HG02970 (cell line): ENCODE results near the gene LST1.
A peak's percentile ranks its signal among the peaks of the same experiment; 100 is the strongest.
"Not testable (repeated sequence)": the region's sequence is repeated elsewhere in the genome, so short reads cannot be mapped to it uniquely, and the experiment has no call there.

Experiments
- ATAC-seq: cut with Tn5 transposase; IDR thresholded peaks from one replicate; pipeline ENCODE4 v1.9.1; 2021; ENCODE audit warnings: mild to moderate bottlenecking, moderate library complexity, moderate number of reproducible peaks; ENCODE audit not compliant: unreplicated experiment, low FRiP score

Gene LST1

DNA sequence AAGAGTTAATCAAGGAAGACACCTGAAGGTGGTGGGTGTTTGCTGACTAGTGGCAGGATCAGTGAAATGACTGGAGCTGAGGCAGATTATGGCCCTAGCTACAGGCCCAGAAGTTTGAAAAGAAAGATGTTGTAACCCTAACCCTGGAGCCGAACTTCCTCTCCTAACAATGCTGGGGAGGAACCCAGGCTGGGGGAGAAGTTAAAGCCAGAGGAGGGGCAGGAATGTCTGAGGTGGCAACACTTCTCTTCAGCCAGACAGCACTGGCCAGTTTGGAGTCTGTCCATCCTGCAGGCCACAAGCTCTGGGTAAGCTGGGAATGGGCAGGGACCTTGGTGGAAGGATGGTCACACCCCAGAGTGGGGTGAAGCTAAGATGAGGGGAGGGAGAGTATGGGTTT lies at the start of gene LST1:
TSS of gene LST1 (plus strand) at position 270 of the 400 bp plus-strand sequence. CDS start 1,023 bp downstream, outside the sequence.
- ATAC-seq, result no peak

DNA sequence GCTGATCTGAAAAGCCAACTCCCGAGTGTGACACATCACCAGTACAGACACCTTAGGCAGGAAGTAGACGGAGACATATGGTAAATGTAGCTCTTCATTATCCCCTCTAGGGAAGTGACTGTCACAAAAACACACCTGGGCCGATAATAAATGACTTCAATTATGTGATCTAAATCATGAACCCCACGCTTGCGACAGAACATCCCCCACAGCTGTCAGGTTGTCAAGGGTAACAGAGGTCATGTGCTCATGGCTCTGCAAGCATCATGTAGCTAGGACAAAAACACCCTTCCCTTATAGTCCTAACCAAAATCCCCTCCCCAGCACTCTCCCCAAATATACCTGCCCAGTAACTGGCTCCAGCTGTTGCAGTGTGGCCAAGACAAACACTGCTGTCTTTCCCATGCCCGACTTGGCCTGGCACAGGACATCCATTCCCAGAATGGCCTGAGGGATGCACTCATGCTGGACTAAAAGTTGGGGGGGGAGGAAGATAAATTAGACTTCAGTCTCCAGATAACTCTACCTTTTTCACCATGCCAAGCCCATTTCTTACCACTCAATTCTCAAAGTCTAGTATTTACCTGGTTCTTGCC lies 47.2 kb upstream of the LST1 start:
- no peak for ATAC-seq

DNA sequence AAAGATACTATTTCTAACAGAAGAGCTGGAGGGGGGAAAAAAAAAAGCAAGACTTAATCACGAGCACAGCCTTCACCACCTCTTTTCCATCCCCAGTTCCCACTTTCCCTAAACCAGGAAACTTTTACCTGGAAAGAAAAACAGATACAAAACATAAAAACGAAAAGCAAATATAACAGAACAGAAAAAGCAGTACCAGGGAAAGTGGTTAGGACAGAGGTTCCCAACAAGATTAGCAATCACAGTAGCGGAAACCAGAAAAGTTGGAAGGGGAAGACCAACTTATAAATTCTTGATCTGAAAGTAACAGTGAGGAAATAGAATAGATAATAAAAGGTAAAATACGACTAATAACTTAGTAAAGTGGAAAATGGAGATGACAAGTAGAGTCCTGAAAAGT lies 45.4 kb upstream of the LST1 start:
- no peak for ATAC-seq

DNA sequence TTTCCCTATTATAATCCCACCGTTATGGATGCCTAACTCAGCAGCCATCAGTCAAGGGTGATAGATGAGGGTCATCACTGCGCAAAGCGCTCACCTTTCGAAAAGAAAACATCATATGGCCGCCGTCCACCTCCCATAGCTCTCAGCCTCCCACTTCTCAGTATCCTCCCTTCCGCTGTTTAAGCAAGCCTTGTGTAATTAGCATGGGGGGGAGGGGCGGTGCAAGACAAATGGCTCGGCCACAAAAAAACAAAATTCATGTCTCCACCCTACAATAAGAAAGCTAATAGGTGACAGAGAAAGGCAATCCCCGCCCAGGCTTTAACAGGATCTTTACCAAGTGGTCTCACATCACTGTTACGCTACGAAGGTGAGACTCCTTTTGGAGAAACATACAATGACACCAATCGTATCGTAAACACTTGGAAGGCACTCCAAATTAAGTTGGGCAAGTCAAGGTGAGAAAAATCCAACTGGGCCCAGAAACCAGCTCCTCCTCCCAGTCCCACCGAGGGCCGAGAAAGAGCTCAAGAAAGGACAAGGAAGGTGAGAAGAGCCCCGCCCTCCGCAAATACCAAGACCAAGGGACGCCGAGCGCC lies 44.9 kb upstream of the LST1 start:
- no peak for ATAC-seq

DNA sequence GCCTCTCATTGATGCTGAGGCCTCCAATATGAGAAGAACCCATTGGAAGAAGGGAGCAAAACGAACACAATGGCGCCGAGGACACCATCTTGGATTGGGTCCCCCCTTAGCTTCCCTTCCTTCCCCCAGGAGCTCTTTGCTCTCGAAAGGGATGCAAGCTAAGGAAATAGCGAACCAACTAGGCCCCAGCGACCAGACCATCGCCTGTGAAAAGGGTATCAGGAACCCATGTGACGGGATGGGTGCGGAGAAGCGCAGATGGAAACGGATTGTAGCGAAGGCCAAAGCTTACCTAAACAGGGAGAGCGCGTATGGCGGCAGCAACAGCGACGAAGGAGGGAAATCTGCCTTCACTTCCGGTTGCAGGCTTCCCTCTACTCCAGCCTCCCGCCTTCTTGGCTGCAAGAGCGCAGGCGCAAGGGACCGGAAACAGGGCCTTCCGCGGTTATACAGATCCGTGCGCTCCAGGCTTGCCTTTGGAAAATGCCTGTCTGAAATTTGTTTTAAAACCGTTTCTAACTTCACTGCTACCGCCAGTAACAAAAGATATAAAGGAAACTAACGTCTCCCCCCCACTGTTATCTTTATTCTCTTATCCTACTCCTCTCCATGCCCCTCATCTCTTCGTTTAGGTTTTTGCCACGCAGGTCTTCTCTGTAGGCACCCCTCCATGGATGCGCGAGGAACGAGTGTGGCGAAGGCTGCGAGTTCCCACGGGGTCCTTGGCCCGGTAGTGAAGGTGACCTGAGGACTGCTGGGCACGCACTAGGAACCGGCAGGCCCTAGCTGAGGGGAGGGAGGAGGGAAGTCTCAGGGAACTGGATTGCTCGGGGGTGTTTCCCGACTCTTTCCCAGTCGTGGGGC lies 44.2 kb upstream of the LST1 start, which contains the start of gene DDX39B:
TSS of gene DDX39B (minus strand) at position 346 of the 864 bp plus-strand sequence. CDS start 1,471 bp downstream, outside the sequence.
- ATAC-seq, result peak; percentile 49

DNA sequence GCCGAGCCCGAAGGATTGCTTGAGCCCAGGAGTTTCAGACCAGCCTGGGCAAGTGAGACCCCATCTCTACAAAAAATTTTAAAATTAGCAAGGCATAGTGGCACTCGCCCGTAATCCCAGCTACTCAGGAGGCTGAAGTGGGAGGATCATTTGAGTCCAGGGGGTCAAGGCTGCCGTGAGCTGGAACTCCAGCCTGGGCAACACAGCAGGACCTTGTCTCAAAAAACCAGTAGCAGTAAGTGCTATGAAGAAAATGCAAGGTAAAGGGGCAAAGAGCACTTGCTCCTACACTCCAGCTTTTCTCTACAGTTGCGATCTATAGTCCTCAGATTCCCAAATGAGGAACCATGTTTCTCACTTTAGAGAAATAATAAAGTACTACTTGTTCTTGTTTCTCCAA lies 42.4 kb upstream of the LST1 start:
- ATAC-seq, result no peak

DNA sequence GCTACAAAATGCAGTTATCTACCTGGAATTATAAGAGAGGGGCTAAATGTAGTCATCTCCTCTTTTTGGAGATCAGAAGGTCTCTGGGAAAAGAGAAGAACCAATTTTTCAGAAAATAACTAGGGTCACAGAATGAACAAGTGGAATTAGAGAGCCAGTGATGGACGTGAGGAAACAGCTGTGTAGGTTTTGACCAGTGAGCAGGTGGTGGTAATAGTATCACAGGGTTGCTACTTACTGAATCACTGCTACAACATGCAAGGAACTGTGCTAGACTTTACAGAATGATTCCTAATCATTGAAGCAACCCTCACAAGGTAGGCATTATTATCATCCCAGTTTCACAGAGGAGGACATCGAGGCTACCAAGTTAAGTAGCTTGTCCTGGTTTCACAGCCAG lies 41.4 kb upstream of the LST1 start:
- no peak for ATAC-seq

DNA sequence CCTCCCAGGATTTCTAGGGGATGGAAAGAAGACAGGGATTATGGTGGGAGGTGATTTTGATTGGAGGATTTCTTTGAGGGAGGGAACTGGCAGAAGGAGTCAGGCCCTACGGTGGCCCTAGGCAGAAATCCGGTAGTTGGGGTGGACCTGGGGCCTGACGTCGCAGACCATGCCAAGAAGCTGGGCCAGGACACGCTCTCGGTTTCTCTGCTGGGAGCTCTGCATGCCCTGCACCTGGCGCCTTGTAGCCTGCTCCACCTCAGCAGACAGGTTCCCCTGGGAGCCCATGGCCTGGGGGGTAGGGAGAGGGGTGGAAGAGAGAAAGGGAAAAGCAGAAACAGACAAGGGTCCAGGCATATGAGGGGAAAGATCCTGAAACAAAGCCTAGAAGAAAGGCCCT lies 40.8 kb upstream of the LST1 start:
- no peak for ATAC-seq

DNA sequence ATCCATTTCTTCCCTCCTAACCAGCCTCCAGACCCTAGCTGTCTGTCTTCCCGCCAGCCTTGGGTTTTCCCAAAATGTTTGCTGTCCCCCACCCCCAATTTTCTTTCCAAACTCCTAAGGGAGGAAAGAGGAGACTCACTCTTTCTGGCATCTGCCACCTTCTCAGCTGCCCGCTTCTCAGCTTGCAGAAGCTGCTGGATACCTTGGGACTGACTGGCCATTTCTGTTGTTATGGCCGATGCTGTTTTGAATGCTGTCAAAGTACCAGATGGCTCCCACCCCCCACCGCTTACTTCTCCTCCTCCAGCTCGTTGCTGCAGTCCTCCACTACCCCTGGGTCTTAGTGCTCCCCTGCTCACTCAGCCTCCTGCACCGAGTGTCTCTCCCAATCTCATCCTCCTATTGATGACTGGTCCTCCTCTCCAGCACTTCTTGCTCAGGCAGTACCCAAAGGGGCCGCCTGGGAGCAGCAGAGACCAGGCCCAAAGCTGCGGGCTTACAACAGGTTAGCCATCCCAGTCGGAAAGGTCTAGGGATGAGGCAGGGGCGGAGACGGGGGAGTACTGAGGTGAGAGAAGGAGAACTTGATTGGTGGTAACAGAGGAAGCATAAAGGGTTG lies 39.6 kb upstream of the LST1 start, which contains the start of gene ATP6V1G2:
TSS of gene ATP6V1G2 (minus strand) at position 270 of the 619 bp plus-strand sequence. CDS start at position 221, 49 bp downstream.
- ATAC-seq, result peak; percentile 56

DNA sequence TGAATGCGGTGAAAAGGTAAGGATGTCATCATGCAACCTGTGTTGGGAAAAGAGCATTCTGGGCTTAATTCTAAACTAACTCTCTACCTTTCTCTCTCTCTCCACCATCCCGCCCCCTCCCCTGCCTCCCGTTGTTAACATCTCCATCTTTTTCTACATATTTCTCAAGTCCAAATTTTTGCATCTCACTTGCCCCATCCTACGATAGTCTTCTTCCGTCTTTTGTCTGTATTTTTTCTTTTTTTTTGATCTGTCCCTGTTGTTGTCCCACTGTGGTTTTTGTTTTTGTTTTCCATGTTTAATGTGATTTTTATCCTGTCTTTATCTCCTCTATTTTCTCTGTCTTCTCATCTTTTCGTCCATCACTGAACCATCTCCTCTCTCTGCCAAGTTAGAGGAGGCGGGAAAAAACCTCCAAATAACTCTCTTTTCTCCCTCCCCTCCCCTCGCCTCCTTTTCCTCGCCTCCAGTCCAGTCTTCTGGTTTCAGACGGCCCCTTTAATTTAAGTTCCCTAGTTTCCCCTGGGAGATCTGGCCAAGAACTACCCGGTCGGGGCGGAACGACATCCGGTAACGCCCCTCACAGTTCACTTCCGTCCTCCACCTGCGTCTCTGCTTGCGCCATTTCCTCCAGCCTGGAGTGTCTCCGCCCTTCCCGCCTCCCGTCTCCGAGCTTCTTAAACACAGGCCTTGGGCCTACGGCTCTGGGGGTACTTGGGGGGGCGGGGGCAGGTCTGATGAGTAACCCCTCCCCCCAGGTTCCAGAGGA lies 38.9 kb upstream of the LST1 start, which contains the start of gene NFKBIL1:
TSS of gene NFKBIL1 (plus strand) at position 651 of the 769 bp plus-strand sequence. CDS start at position 738, 87 bp downstream.
- ATAC-seq, result peak; percentile 68

DNA sequence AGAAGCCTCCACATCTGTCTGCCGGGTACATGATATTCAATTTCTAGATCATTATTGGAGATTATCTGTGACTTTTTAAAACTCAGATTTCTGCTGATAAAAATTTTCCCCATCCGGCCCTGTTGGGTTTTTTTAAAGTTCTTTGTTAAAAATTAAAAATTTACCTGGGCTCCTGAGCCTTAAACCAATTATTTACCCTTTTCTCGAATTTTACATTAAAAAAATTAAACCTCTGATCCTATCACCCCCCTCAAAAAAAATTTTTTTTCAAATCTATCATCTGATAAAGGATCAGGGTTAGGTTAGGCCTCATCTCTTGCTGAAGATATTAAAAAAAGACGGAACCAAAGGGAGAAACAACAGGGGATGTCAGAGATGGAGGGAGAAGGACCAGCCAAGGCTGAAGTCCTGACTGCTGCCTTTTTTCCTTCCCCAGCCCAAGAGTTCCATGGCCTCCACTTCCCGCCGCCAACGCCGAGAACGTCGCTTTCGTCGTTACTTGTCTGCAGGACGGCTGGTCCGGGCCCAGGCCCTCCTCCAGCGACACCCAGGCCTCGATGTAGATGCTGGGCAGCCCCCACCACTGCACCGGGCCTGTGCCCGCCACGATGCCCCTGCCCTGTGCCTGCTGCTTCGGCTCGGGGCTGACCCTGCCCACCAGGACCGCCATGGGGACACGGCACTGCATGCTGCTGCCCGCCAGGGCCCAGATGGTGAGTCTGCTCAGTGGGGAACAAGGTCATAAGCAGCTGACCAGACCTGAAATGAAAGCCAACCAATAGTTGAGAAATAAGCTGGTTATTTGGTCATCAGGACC lies 38.1 kb upstream of the LST1 start:
- ATAC-seq, result no peak

DNA sequence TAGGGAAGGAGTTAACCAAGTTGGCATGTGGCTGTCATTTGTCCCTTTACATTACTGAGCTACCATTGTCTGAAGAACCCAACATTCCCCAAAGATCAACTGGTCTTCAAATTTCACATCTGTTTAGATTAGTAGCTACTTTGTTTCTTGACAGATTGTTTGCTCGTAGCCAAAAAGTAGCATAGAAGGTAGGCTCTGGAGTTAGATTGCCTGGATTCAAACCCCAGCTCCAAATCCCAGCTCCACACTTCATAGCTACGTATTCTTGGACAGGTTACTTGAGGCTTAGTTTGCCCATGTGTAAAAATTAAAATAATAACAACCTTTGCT lies 37.6 kb upstream of the LST1 start:
- no peak for ATAC-seq

DNA sequence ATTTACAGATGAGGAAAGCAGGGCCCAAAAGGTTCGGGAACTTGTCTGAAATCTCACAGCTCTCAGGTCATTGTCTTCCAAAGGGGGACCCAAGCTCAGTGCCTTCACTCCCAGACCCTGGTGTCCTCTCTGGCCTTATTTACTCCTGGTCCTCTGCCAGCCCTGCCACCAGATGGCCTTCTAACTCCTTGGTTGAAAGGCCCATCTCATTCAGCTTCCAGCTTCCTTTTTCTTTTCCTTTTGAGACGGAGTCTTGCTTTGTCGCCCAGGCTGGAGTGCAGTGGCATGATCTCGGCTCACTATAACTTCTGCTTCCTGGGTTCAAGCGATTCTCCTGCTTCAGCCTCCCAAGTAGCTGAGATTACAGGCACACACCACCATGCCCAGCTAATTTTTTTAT lies 34.7 kb upstream of the LST1 start:
- ATAC-seq, result not testable (repeated sequence)

DNA sequence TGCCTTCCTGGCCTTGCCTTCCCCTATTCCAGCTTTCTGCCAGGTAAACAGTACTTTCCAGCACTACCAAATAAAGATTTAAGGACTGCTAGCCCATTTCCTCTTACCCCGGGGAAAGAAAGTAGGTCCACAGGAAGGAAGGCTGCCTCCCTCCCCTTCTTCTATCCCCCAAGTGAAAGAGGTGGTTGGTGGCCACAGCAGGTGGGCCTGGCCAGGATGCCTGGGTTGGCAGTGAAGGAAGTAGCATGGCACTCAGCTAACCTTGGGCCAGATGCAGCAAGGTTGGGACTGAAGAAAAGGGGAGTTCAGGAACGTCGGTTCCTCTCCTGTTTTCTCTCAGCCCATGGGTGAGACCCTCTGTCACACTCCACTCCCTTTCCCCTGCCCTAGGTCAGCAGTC lies 29.8 kb upstream of the LST1 start:
- ATAC-seq, result no peak

DNA sequence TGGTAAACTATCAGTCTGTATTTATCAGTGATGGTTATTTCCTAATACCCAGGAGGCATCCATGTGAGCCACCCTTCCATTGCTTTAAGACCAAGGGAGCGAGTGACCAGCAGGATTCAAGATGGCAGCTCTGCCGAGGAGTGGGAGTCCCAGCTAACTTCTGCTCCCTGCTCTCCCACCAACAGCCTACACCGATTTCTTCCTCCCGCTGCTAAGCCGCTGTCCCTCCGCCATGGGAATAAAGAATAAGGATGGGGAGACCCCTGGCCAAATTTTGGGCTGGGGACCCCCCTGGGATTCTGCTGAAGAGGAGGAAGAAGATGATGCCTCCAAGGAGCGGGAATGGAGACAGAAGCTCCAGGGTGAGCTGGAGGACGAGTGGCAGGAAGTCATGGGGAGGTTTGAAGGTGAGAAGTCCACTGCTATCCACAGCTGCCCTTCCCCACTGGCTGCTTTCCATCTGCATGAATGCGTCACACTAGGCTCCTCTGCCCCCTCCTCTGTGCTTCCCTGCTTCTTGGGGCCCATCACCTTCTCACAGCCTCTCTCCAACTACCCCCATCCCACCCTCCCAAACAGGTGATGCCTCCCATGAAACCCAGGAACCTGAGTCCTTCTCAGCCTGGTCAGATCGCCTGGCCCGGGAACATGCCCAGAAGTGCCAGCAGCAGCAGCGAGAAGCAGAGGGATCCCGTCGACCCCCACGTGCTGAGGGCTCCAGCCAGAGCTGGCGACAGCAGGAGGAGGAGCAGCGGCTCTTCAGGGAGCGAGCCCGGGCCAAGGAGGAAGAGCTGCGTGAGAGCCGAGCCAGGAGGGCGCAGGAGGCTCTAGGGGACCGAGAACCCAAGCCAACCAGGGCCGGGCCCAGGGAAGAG lies 28.4 kb upstream of the LST1 start:
- no peak for ATAC-seq

DNA sequence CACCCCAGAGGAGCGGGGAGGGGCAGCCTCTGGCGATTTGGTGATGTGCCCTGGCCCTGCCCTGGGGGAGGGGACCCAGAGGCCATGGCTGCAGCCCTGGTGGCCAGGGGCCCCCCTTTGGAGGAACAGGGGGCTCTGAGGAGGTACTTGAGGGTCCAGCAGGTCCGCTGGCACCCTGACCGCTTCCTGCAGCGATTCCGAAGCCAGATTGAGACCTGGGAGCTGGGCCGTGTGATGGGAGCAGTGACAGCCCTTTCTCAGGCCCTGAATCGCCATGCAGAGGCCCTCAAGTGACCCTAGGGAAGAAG lies 27.8 kb upstream of the LST1 start:
- no peak for ATAC-seq

DNA sequence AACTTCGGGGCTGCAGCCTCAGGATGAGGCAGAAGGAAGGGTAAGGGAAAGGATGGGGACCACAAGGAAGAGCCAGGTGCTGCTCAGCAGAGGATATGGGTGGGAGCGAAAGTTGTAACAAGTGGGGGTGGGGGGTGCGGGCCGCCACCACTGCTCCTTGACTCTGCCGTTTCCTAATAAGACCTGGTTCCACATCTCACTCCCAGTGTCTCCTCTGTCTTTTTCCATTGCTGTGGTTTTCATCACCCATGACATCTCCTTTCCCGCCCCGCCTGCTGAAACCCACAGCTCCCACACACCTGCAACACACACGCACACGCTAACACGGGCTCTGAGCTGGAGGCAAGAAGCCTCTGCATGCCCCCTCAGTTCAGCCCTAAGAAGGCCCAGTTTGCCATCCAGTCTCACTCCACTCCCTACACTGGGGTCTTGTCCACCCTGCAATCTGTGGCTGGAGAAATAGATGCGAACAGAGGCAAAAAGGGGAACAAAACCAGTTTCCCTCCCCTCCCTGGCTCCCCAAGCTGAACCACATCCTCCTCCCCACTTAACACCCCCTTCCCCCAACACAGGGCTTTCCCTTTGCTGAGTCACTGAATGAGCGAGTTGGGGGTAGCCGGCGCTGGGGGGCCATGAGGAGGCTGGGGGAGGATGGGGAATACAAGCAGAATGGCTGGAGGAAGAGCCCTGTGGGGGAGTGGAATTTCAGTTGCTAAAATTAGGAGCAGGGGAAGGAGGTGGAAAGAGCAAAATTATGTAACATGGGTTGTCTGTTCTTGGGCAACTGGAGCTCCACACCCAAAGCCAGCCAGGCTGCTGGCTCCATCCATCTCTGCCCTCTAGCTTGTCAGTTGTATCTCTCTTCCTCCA lies 27.2 kb upstream of the LST1 start:
- ATAC-seq, result no peak

DNA sequence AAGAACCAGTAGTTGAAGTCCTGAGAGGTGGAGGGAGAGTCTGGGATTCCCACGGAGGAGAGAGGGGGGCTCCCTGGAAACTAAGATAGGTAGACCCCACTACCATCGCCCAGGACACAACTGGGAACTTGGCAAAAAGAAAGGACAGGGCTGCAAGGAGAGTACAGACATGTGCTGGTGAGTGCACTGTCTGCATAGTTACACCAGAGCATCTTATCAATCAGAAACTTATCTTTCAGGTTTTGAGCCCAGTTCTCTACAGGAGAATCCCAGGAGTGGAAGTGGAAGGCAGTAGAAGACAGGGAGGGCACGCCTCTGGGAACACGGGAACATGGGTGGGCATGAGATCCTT lies 26.5 kb upstream of the LST1 start:
- ATAC-seq, result no peak
